ENCODE data around the gene RALGPS1. TPM values are rescaled to one million over a fixed set of nuclear protein-coding genes. Genes with fewer than 3 reads are reported as not detected.

The RALGPS1 gene
- polyA plus RNA-seq, 1 of the 3 experiments (the other 2 are of a cell fraction) = 3.9 TPM

GRCh38 chr9:127090341-127090985 is 175.9 kb downstream of the RALGPS1 start:
- POLR2A ChIA-PET = no interaction called here

GRCh38 chr9:127091526-127091925 is 176.9 kb downstream of the RALGPS1 start:
- Histone ChIP-seq H3K4me3 (ENCODE audit: low read depth in 2 of 2, low read length in 1 of 2) (no peak overlapping the region), H2AFZ (ENCODE audit: low read depth) (no peak overlapping the region), H3K4me2 (no peak overlapping the region), H3K9me2 (no peaks in the 10 kb centered on the region), H3K27ac (ENCODE audit: low read depth in 2 of 2, low read length in 1 of 2) (no peak overlapping the region), H3K9ac (no peak overlapping the region), H3F3A (replicated peaks; ENCODE audit: insufficient read depth) (no peaks in the 10 kb centered on the region), H3K79me2 (ENCODE audit: insufficient read depth) (no peaks in the 10 kb centered on the region), H3K36me3 (replicated peaks in 1 of 2; ENCODE audit: control insufficient read depth in 1 of 2, insufficient read depth in 2 of 2, low read length in 1 of 2) (peaks cover 0 to 12% of the 10 kb centered on the region in 2 experiments), H4K20me1 (ENCODE audit: insufficient read depth) (no peaks in the 10 kb centered on the region), H3K4me1 (ENCODE audit: control insufficient read depth in 1 of 2, insufficient read depth in 2 of 2, low read depth in 1 of 2, low read length in 1 of 2) (no peaks in the 10 kb centered on the region; a peak in 1 of 4 replicates), H3K27me3 (ENCODE audit: insufficient read depth) (no peaks in the 10 kb centered on the region), H3K9me3 (no peaks in the 10 kb centered on the region)
- ChIA-PET CTCF (interaction anchor here (0.8 to 1.4 kb wide), 2 partner anchors 18 to 126 kb away, joined by 3 to 4 read pairs; no protein-coding TSS in a partner anchor), POLR2A (no interaction called here)
- TF ChIP-seq JUND (IDR thresholded peaks at IDR 0.05) = no peak
- no peak for TF ChIP-seq SIN3A (IDR thresholded peaks at IDR 0.05; ENCODE audit: borderline replicate concordance, low read depth, low read length)
- TF ChIP-seq TCF12 (IDR thresholded peaks at IDR 0.05) = no peak
- no peak for TF ChIP-seq PBX3 (IDR thresholded peaks at IDR 0.05)
- no peak for TF ChIP-seq RXRA (IDR thresholded peaks at IDR 0.05; ENCODE audit: borderline replicate concordance, low read depth)
- 94% methylated on average over 13 of the region's 13 CpGs for WGBS (ENCODE audit: low lambda C conversion rate)
- no peak for DNase-seq

More at GRCh38 chr9:127090341-127090985, 175.9 kb downstream of the RALGPS1 start:
- TF ChIP-seq REST (IDR thresholded peaks at IDR 0.05; ENCODE audit: low read depth, low read length) = no peak
- no peak for TF ChIP-seq RXRA (IDR thresholded peaks at IDR 0.05; ENCODE audit: borderline replicate concordance, low read depth)
- TF ChIP-seq FOXJ3 (CRISPR knock-in tag; IDR thresholded peaks at IDR 0.05) = no peak
- Histone ChIP-seq H2AFZ (ENCODE audit: low read depth) (no peak overlapping the region), H3K27me3 (ENCODE audit: insufficient read depth) (no peaks in the 10 kb centered on the region), H3F3A (replicated peaks; ENCODE audit: insufficient read depth) (no peaks in the 10 kb centered on the region), H4K20me1 (ENCODE audit: insufficient read depth) (no peaks in the 10 kb centered on the region), H3K9me3 (no peaks in the 10 kb centered on the region), H3K4me2 (no peak overlapping the region), H3K36me3 (replicated peaks in 1 of 2; ENCODE audit: control insufficient read depth in 1 of 2, insufficient read depth in 2 of 2, low read length in 1 of 2) (peaks cover 0 to 12% of the 10 kb centered on the region in 2 experiments), H3K4me3 (ENCODE audit: low read depth in 2 of 2, low read length in 1 of 2) (no peak overlapping the region), H3K27ac (ENCODE audit: low read depth in 2 of 2, low read length in 1 of 2) (no peak overlapping the region), H3K9me2 (no peaks in the 10 kb centered on the region), H3K9ac (no peak overlapping the region), H3K79me2 (ENCODE audit: insufficient read depth) (no peaks in the 10 kb centered on the region), H3K4me1 (ENCODE audit: control insufficient read depth in 1 of 2, insufficient read depth in 2 of 2, low read depth in 1 of 2, low read length in 1 of 2) (no peaks in the 10 kb centered on the region; a peak in 1 of 4 replicates)
- WGBS (ENCODE audit: low lambda C conversion rate) = 92% methylated on average over 4 of the region's 6 CpGs
- no peak for DNase-seq
- CTCF ChIA-PET = interaction anchor here (1.3 kb wide), 1 partner anchor 8 kb away, joined by 3 read pairs; no protein-coding TSS in a partner anchor
